Left ventricle myocardium superior (tissue), 1 donor: ENCODE data around the gene WFIKKN2. TPM values are rescaled to one million over a fixed set of nuclear protein-coding genes. Genes with fewer than 3 reads are reported as not detected.
A peak's percentile ranks its signal among the peaks of the same experiment; 100 is the strongest.

ENCODE experiments used
- ATAC-seq: fragments of 200-7000 bp; cut with Tn5 transposase; one replicate; pipeline ENCODE4 v1.9.1; 2020; ENCODE audit warnings: mild to moderate bottlenecking, moderate library complexity
- DNase-seq: peaks from one replicate; pipeline ENCODE4 v3.0.0-alpha.2; 2020
- intact Hi-C: fragments of 100-400 bp; cut with micrococcal nuclease; formaldehyde crosslinking; loops from one replicate; pipeline ENCODE4 v1.11.0; 2022
- total RNA-seq: library from RNA; stranded (reverse); fragmentation: NEBNext Ultra II Directional; extraction: Animal tissue kit (Norgen Biotek cat#: 25700); gene quantifications from one replicate; pipeline ENCODE4 v1.2.1, GENCODE V29; 2021
- donor health status: DM: no; HTN: yes; CAD: no; lungs with severe emphysema.

Gene WFIKKN2
- total RNA-seq, 1 donor from 2014 or later = 0.07 TPM

- ATAC-seq (peak; percentile 85), DNase-seq (no peak)
- intact Hi-C loops = no loop called here
Measured at GRCh38 chr17:50889528-50890118, 54.2 kb downstream of the WFIKKN2 start.

GRCh38 chr17:50890675-50891516, 55.5 kb downstream of the WFIKKN2 start:
- ATAC-seq (no peak), DNase-seq (no peak)
- intact Hi-C loops = no loop called here

GRCh38 chr17:50891577-50891989, 56.2 kb downstream of the WFIKKN2 start:
- no peak for DNase-seq
- no peak for ATAC-seq
- intact Hi-C loops = no loop called here

Other genes with a start within 250 kb of the WFIKKN2 start
- gene ABCC3, start 200.7 kb upstream of the WFIKKN2 start, total RNA-seq = 0.37 TPM
- gene ANKRD40, start 127.7 kb upstream of the WFIKKN2 start, total RNA-seq = 54.4 TPM
- 53.3 TPM for gene LUC7L3, start 116.0 kb upstream of the WFIKKN2 start, total RNA-seq
- gene ANKRD40CL, start 68.1 kb upstream of the WFIKKN2 start, total RNA-seq = not detected
- 107 TPM for gene TOB1, start 30.8 kb downstream of the WFIKKN2 start, total RNA-seq